ENCODE data around the gene ONECUT3.

Gene ONECUT3

GRCh38 chr19:1768918-1769644, 15.8 kb downstream of the ONECUT3 start:
- H3K27me3 ChIP-seq (ENCODE audit: insufficient read depth, poor library complexity, severe bottlenecking) = peaks cover 41% of the 10 kb centered on the region
- peaks cover 7% of the 10 kb centered on the region for H3K9me3 ChIP-seq (ENCODE audit: severe bottlenecking)
- H3K4me1 ChIP-seq (ENCODE audit: insufficient read depth, poor library complexity, severe bottlenecking) = peaks cover 12% of the 10 kb centered on the region
- no peak for DNase-seq (ENCODE audit: low spot score)
- no peak for TF ChIP-seq CTCF (IDR thresholded peaks at IDR 0.05; ENCODE audit: poor library complexity, severe bottlenecking)
- no peak overlapping the region for H3K27ac ChIP-seq (ENCODE audit: poor library complexity, severe bottlenecking)
- H3K36me3 ChIP-seq (ENCODE audit: low read depth) = no peaks in the 10 kb centered on the region
- ATAC-seq (ENCODE audit: low read depth) = no peak
- H3K4me3 ChIP-seq (ENCODE audit: severe bottlenecking) = no peak overlapping the region

GRCh38 chr19:1769645-1769985, 16.3 kb downstream of the ONECUT3 start:
- H3K9me3 ChIP-seq (ENCODE audit: severe bottlenecking) = peaks cover 7% of the 10 kb centered on the region
- no peak overlapping the region for H3K4me3 ChIP-seq (ENCODE audit: severe bottlenecking)
- TF ChIP-seq CTCF (IDR thresholded peaks at IDR 0.05; ENCODE audit: poor library complexity, severe bottlenecking) = no peak
- DNase-seq (ENCODE audit: low spot score) = no peak
- peaks cover 12% of the 10 kb centered on the region for H3K4me1 ChIP-seq (ENCODE audit: insufficient read depth, poor library complexity, severe bottlenecking)
- no peaks in the 10 kb centered on the region for H3K36me3 ChIP-seq (ENCODE audit: low read depth)
- no peak overlapping the region for H3K27ac ChIP-seq (ENCODE audit: poor library complexity, severe bottlenecking)
- H3K27me3 ChIP-seq (ENCODE audit: insufficient read depth, poor library complexity, severe bottlenecking) = peaks cover 36% of the 10 kb centered on the region
- ATAC-seq (ENCODE audit: low read depth) = no peak

- peaks cover 12% of the 10 kb centered on the region for H3K4me1 ChIP-seq (ENCODE audit: insufficient read depth, poor library complexity, severe bottlenecking)
- DNase-seq (ENCODE audit: low spot score) (no peak), ATAC-seq (ENCODE audit: low read depth) (no peak)
- no peaks in the 10 kb centered on the region for H3K36me3 ChIP-seq (ENCODE audit: low read depth)
- H3K27ac ChIP-seq (ENCODE audit: poor library complexity, severe bottlenecking) = no peak overlapping the region
- H3K27me3 ChIP-seq (ENCODE audit: insufficient read depth, poor library complexity, severe bottlenecking) = peaks cover 32% of the 10 kb centered on the region
- no peak overlapping the region for H3K4me3 ChIP-seq (ENCODE audit: severe bottlenecking)
- peaks cover 7% of the 10 kb centered on the region for H3K9me3 ChIP-seq (ENCODE audit: severe bottlenecking)
- TF ChIP-seq CTCF (IDR thresholded peaks at IDR 0.05; ENCODE audit: poor library complexity, severe bottlenecking) = no peak
Observed at GRCh38 chr19:1770866-1771576, 17.7 kb downstream of the ONECUT3 start.

- ATAC-seq (ENCODE audit: low read depth) (peak; percentile 94), DNase-seq (ENCODE audit: low spot score) (no peak)
- no peak for TF ChIP-seq CTCF (IDR thresholded peaks at IDR 0.05; ENCODE audit: poor library complexity, severe bottlenecking)
- Histone ChIP-seq H3K9me3 (ENCODE audit: severe bottlenecking) (peaks cover 7% of the 10 kb centered on the region), H3K4me1 (ENCODE audit: insufficient read depth, poor library complexity, severe bottlenecking) (peaks cover 12% of the 10 kb centered on the region), H3K27ac (ENCODE audit: poor library complexity, severe bottlenecking) (peak overlapping the region; percentile 72), H3K36me3 (ENCODE audit: low read depth) (no peaks in the 10 kb centered on the region), H3K4me3 (ENCODE audit: severe bottlenecking) (no peak overlapping the region), H3K27me3 (ENCODE audit: insufficient read depth, poor library complexity, severe bottlenecking) (peaks cover 24% of the 10 kb centered on the region)
Observed at GRCh38 chr19:1773184-1773583, 19.9 kb downstream of the ONECUT3 start.

Data from RWPE2 (cell line).